IMR-90 (cell line): ENCODE results near the gene OTULINL. TPM values are rescaled to one million over a fixed set of nuclear protein-coding genes. Genes with fewer than 3 reads are reported as not detected.

ENCODE experiments used
- ATAC-seq: fragments of 200-7000 bp; cut with Tn5 transposase; 2 replicates; pipeline ENCODE4 v1.9.1; 2020; ENCODE audit warnings: low read depth, mild to moderate bottlenecking, moderate library complexity
- BruUV-seq: library from RNA; stranded (reverse); fragments of 400-500 nt; replicated peaks from 2 replicates; lab custom pipeline; 2021; lab: Mats Ljungman, UMichigan
- CTCF ChIA-PET: fragments of 300-600 bp; formaldehyde crosslinking; extraction: SDS; loops from one replicate; lab custom pipeline; 2021; ENCODE audit warnings: antibody characterized with exemption; lab: Yijun Ruan, JAX
- POLR2A ChIA-PET: fragments of 300-600 bp; sonication (Branson Sonifier 250); formaldehyde crosslinking; loops from one replicate; lab custom pipeline; 2022; ENCODE audit warnings: antibody characterized with exemption; ENCODE audit not compliant: unreplicated experiment; lab: Charles Lee
- DNase-seq: peaks from one replicate; pipeline ENCODE4 v3.0.0; 2013
- H2AFZ ChIP-seq: replicated peaks from 2 replicates; pipeline ENCODE3; 2013; ENCODE audit warnings: low read length, mild to moderate bottlenecking; ENCODE audit not compliant: poor library complexity
- H2AK5ac ChIP-seq: 2 replicates; pipeline ENCODE4 v1.6.1; 2013; ENCODE audit warnings: low read depth, low read length, inconsistent platforms
- H2AK9ac ChIP-seq: replicated peaks from 2 replicates; pipeline ENCODE3; 2013; ENCODE audit warnings: mild to moderate bottlenecking, low read depth, low read length, moderate library complexity; ENCODE audit not compliant: poor library complexity
- H2BK120ac ChIP-seq: 2 replicates; pipeline ENCODE4 v1.6.1; 2013; ENCODE audit warnings: low read depth, low read length, inconsistent platforms
- H2BK15ac ChIP-seq: 3 replicates; pipeline ENCODE4 v1.6.1; 2013; ENCODE audit warnings: low read depth, low read length, inconsistent platforms
- H2BK20ac ChIP-seq: 2 replicates; pipeline ENCODE4 v1.6.1; 2013; ENCODE audit warnings: low read depth, mild to moderate bottlenecking, inconsistent platforms, low read length, moderate library complexity
- H2BK5ac ChIP-seq: 2 replicates; pipeline ENCODE4 v1.6.1; 2013; ENCODE audit warnings: mild to moderate bottlenecking, low read depth, low read length, inconsistent platforms; ENCODE audit not compliant: poor library complexity, severe bottlenecking
- H3K14ac ChIP-seq: replicated peaks from 2 replicates; pipeline ENCODE4 v1.6.1; 2013; ENCODE audit warnings: low read depth, low read length, inconsistent platforms
- H3K18ac ChIP-seq: 2 replicates; pipeline ENCODE4 v1.6.1; 2013; ENCODE audit warnings: low read depth, low read length, control low read depth
- H3K23ac ChIP-seq: 2 replicates; pipeline ENCODE4 v1.6.1; 2013; ENCODE audit warnings: low read depth, low read length, inconsistent platforms
- H3K27ac ChIP-seq: 2 replicates; pipeline ENCODE4 v1.5.1; 2013; ENCODE audit warnings: mild to moderate bottlenecking, control low read depth, low read length; ENCODE audit not compliant: insufficient read depth
- H3K27me3 ChIP-seq: 2 replicates; pipeline ENCODE4 v1.6.1; 2013; ENCODE audit warnings: low read length; ENCODE audit not compliant: control insufficient read depth, insufficient read depth
- H3K36me3 ChIP-seq: 2 replicates; pipeline ENCODE4 v1.6.1; 2013; ENCODE audit warnings: low read length, mixed read lengths; ENCODE audit not compliant: control insufficient read depth, insufficient read depth
- H3K4ac ChIP-seq: 2 replicates; pipeline ENCODE4 v1.6.1; 2013; ENCODE audit warnings: low read depth, low read length, inconsistent platforms
- H3K4me1 ChIP-seq: 2 replicates; pipeline ENCODE4 v1.6.1; 2013; ENCODE audit warnings: low read length, mixed read lengths; ENCODE audit not compliant: control insufficient read depth, insufficient read depth
- H3K4me2 ChIP-seq: 2 replicates; pipeline ENCODE4 v1.6.1; 2013; ENCODE audit warnings: low read depth, mild to moderate bottlenecking, control low read depth, low read length, moderate library complexity
- H3K4me3 ChIP-seq: 2 replicates; pipeline ENCODE4 v1.5.1; 2013; ENCODE audit warnings: low read depth, mild to moderate bottlenecking, control low read depth, low read length, moderate library complexity; ENCODE audit not compliant: insufficient read depth
- H3K56ac ChIP-seq: 2 replicates; pipeline ENCODE4 v1.6.1; 2013; ENCODE audit warnings: low read length, inconsistent platforms; ENCODE audit not compliant: insufficient read depth; ENCODE audit errors: extremely low read depth
- H3K79me1 ChIP-seq, 2 experiments: 2 replicates each; pipeline ENCODE4 v1.6.1; 2013; ENCODE audit warnings: low read length in 2 of 2, inconsistent platforms in 1 of 2, low read depth in 1 of 2
- H3K9ac ChIP-seq: 2 replicates; pipeline ENCODE4 v1.6.1; 2013; ENCODE audit warnings: low read depth, low read length, control low read depth
- H3K9me1 ChIP-seq: 2 replicates; pipeline ENCODE4 v1.6.1; 2013; ENCODE audit warnings: low read length, inconsistent platforms; ENCODE audit not compliant: insufficient read depth
- H3K9me3 ChIP-seq: 2 replicates; pipeline ENCODE4 v1.6.1; 2013; ENCODE audit warnings: low read length; ENCODE audit not compliant: control insufficient read depth, insufficient read depth
- H4K20me1 ChIP-seq: 2 replicates; pipeline ENCODE4 v1.6.1; 2013; ENCODE audit warnings: low read length, inconsistent platforms; ENCODE audit not compliant: insufficient read depth
- H4K5ac ChIP-seq: 2 replicates; pipeline ENCODE4 v1.6.1; 2013; ENCODE audit warnings: mild to moderate bottlenecking, low read depth, low read length, control low read depth
- H4K8ac ChIP-seq, 2 experiments: 2 replicates each; pipeline ENCODE4 v1.6.1; 2013; ENCODE audit warnings: low read depth in 2 of 2, low read length in 2 of 2, control low read depth in 1 of 2, inconsistent platforms in 1 of 2
- H4K91ac ChIP-seq: 2 replicates; pipeline ENCODE4 v1.6.1; 2013; ENCODE audit warnings: low read depth, low read length, inconsistent platforms; ENCODE audit not compliant: insufficient read depth
- BHLHE40 ChIP-seq: fragments of 150-350 bp; IDR thresholded peaks from 2 replicates; pipeline ENCODE4 v1.6.1; 2016; ENCODE audit warnings: mild to moderate bottlenecking, low read depth, low read length
- CEBPB ChIP-seq: IDR thresholded peaks from 2 replicates; pipeline ENCODE4 v1.6.1; 2012; ENCODE audit warnings: low read depth, low read length, improper control_type of control experiment
- CHD1 ChIP-seq: IDR thresholded peaks from 2 replicates; pipeline ENCODE4 v1.6.1; 2012; ENCODE audit warnings: low read depth, low read length, improper control_type of control experiment
- CTCF ChIP-seq: conservative IDR thresholded peaks from 2 replicates; pipeline ENCODE4 v1.5.1; 2012; ENCODE audit warnings: mild to moderate bottlenecking, low read depth, low read length, improper control_type of control experiment
- FOS ChIP-seq: fragments of 150-350 bp; IDR thresholded peaks from 2 replicates; pipeline ENCODE4 v1.6.1; 2016; ENCODE audit warnings: low read depth, low read length
- MAFK ChIP-seq: IDR thresholded peaks from 2 replicates; pipeline ENCODE4 v1.6.1; 2012; ENCODE audit warnings: low read depth, low read length, improper control_type of control experiment
- MXI1 ChIP-seq: IDR thresholded peaks from 2 replicates; pipeline ENCODE4 v1.6.1; 2012; ENCODE audit warnings: low read depth, mild to moderate bottlenecking, low read length, moderate library complexity, borderline replicate concordance
- RFX5 ChIP-seq: IDR thresholded peaks from 2 replicates; pipeline ENCODE4 v1.8.0; 2012; ENCODE audit warnings: low read depth, mild to moderate bottlenecking, low read length, moderate library complexity
- SMC3 ChIP-seq: fragments of 150-350 bp; IDR thresholded peaks from 2 replicates; pipeline ENCODE4 v1.6.1; 2016; ENCODE audit warnings: low read depth, mild to moderate bottlenecking, antibody characterized with exemption, low read length, moderate library complexity
- USF2 ChIP-seq: fragments of 150-350 bp; IDR thresholded peaks from 2 replicates; pipeline ENCODE4 v1.6.1; 2017; ENCODE audit warnings: mild to moderate bottlenecking, antibody characterized with exemption, low read length, low read depth
- WGBS, 2 experiments: methylation state at CpG; one replicate each; pipeline versions ENCODE4 v1.1.5 to v1.1.7; 2013; ENCODE audit warnings: missing lambda C conversion rate in 2 of 2; ENCODE audit not compliant: insufficient read length in 1 of 2; ENCODE audit errors: extremely low coverage in 2 of 2; 5-methylcytosine and 5-hydroxymethylcytosine counted together
- dilution Hi-C: fragments of 300-500 bp; cut with HindIII; formaldehyde crosslinking; loops from one replicate; pipeline ENCODE4 v1.14.3; 2018; ENCODE audit warnings: low sequenced_read_pairs; ENCODE audit not compliant: unreplicated experiment
- in situ Hi-C: fragments of 300-500 bp; cut with MboI; formaldehyde crosslinking; loops from 3 replicates; pipeline ENCODE4 v1.14.3; 2019; ENCODE audit warnings: low sequenced_read_pairs, inconsistent platforms, mixed read lengths
- intact Hi-C: fragments of 100-400 bp; cut with micrococcal nuclease; formaldehyde crosslinking; loops from 2 replicates; pipeline ENCODE4 v1.10.0; 2022
- polyA plus RNA-seq, 3 experiments: library from polyadenylated mRNA; depleted of rRNA; stranded (reverse); fragments of >200 nt; gene quantifications; 2 replicates each; pipeline ENCODE4 v1.2.3, GENCODE V29; 2012; ENCODE audit warnings: low replicate concordance in 1 of 3
- total RNA-seq: library from RNA; depleted of rRNA; stranded (reverse); fragments of >200 nt; gene quantifications from 2 replicates; pipeline ENCODE4 v1.2.3, GENCODE V29; 2012

Gene OTULINL
- total and polyA plus RNA-seq, 2 of the 4 experiments (the other 2 are of a cell fraction): 0.09 to 0.18 TPM

- H3K4ac ChIP-seq: no peak overlapping the region
Measured at GRCh38 chr5:14574891-14575508, 6.6 kb upstream of the OTULINL start.

More at GRCh38 chr5:14574891-14575508, 6.6 kb upstream of the OTULINL start:
- no peak for DNase-seq
- ChIA-PET CTCF (interaction anchor here (1.1 kb wide), 1 partner anchor 18 kb away, joined by 3 read pairs; no protein-coding TSS in a partner anchor), POLR2A (no interaction called here)
- H3K9me1 ChIP-seq: no peaks in the 10 kb centered on the region
- no peak overlapping the region for H3K18ac ChIP-seq
- intact Hi-C loops: no loop called here
- no TSS peak for BruUV-seq
- no peak overlapping the region for H2BK120ac ChIP-seq
- H2AK5ac ChIP-seq: no peak overlapping the region
- H3K4me1 ChIP-seq: no peaks in the 10 kb centered on the region
- no peaks in the 10 kb centered on the region for H3K79me1 ChIP-seq
- no peak overlapping the region for H3K23ac ChIP-seq
- TF ChIP-seq SMC3 (no peak), MAFK (no peak), CEBPB (no peak), BHLHE40 (no peak), USF2 (no peak), RFX5 (no peak), MXI1 (no peak), FOS (no peak), CHD1 (no peak), CTCF (no peak)
- dilution Hi-C loops: no loop called here
- H3K4me2 ChIP-seq: no peak overlapping the region
- H2BK5ac ChIP-seq: no peak overlapping the region
- peaks cover 28% of the 10 kb centered on the region for H3K27me3 ChIP-seq
- H3K56ac ChIP-seq: no peak overlapping the region
- ATAC-seq: no peak
- H2AFZ ChIP-seq: no peak overlapping the region
- H2BK20ac ChIP-seq: no peak overlapping the region
- no CpG with 5 or more reads among the region's 2 CpGs for whole genome bisulfite sequencing, 2 experiments
- H4K5ac ChIP-seq: no peak overlapping the region
- no peak overlapping the region for H4K91ac ChIP-seq
- no peak overlapping the region for H3K27ac ChIP-seq
- H3K14ac ChIP-seq: no peak overlapping the region
- no peak overlapping the region for H3K4me3 ChIP-seq
- in situ Hi-C loops: no loop called here
- no peak overlapping the region for H4K8ac ChIP-seq
- no peaks in the 10 kb centered on the region for H4K20me1 ChIP-seq
- no peak overlapping the region for H3K9ac ChIP-seq
- H2BK15ac ChIP-seq: no peak overlapping the region
- peaks cover 5% of the 10 kb centered on the region for H3K9me3 ChIP-seq
- H3K36me3 ChIP-seq: no peaks in the 10 kb centered on the region
- no peak overlapping the region for H2AK9ac ChIP-seq
